Measurements from ENCODE around the gene MED29. TPM values are rescaled to one million over a fixed set of nuclear protein-coding genes. Genes with fewer than 3 reads are reported as not detected.
A peak's percentile ranks its signal among the peaks of the same experiment; 100 is the strongest.

MED29 gene
- total and polyA plus RNA-seq, 4 experiments from 2014 or later, result 43.1 to 59.8 (median 50.9) TPM

DNA sequence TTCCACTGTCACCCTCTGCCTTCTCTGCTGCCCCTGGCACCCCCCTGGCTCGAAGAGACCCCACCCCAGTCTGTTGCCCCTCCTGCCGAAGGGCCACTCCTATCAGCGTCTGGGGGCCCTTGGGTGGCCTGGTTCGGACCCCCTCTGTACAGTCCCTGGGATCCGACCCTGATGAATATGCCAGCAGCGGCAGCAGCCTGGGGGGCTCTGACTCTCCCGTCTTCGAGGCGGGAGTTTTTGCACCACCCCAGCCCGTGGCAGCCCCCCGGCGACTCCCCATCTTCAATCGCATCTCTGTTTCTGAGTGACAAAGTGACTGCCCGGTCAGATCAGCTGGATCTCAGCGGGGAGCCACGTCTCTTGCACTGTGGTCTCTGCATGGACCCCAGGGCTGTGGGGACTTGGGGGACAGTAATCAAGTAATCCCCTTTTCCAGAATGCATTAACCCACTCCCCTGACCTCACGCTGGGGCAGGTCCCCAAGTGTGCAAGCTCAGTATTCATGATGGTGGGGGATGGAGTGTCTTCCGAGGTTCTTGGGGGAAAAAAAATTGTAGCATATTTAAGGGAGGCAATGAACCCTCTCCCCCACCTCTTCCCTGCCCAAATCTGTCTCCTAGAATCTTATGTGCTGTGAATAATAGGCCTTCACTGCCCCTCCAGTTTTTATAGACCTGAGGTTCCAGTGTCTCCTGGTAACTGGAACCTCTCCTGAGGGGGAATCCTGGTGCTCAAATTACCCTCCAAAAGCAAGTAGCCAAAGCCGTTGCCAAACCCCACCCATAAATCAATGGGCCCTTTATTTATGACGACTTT is 17.4 kb downstream of the MED29 start:
- POLR2A ChIA-PET (ENCODE audit: partially characterized antibody), result interaction anchor here (0.6 to 11.3 kb wide), 14 partner anchors 10 to 1342 kb away, joined by 3 to 276 read pairs (median 7); partner anchors contain the start of genes ACTMAP, EID2B, GMFG and MED29
- Mint-ChIP-seq H3K4me3 (peak overlapping the region; percentile 88 to 99 (median 97)), H3K4me1 (peaks cover 33 to 85% (median 48%) of the 10 kb centered on the region in 4 donors), H3K9me3 (peaks cover 0 to 16% (median 0%) of the 10 kb centered on the region in 8 donors), H3K27ac (peak overlapping the region; percentile 99 to 100 (median 99)), H3K27me3 (peaks cover 0 to 7% of the 10 kb centered on the region in 2 donors), H3K36me3 (peaks cover 22 to 53% of the 10 kb centered on the region in 2 donors)
- intact Hi-C loops (cut with micrococcal nuclease), result no loop called here
- peak overlapping the region; percentile 97 to 100 for H3K4me3 ChIP-seq (ENCODE audit: low read length in 2 of 2)
- H3K36me3 ChIP-seq (ENCODE audit: insufficient read depth, low read length), result peaks cover 14% of the 10 kb centered on the region
- H3K27me3 ChIP-seq (ENCODE audit: insufficient read depth, low read length), result no peaks in the 10 kb centered on the region
- H3K27ac ChIP-seq (ENCODE audit: low read depth, low read length), result peak overlapping the region; percentile 100
- no peaks in the 10 kb centered on the region for H3K9me3 ChIP-seq (ENCODE audit: control insufficient read depth in 1 of 2, low read length in 2 of 2)
- CTCF ChIA-PET (ENCODE audit: partially characterized antibody), result interaction anchor here (1.8 to 4.3 kb wide), 2 partner anchors 11 to 27 kb away, joined by 8 to 54 read pairs; partner anchors contain the start of gene RPS16
- DNase-seq, result peak; percentile 48 to 74 (median 59)
- H3K4me1 ChIP-seq (ENCODE audit: insufficient read depth, low read length), result peaks cover 50% of the 10 kb centered on the region

DNA sequence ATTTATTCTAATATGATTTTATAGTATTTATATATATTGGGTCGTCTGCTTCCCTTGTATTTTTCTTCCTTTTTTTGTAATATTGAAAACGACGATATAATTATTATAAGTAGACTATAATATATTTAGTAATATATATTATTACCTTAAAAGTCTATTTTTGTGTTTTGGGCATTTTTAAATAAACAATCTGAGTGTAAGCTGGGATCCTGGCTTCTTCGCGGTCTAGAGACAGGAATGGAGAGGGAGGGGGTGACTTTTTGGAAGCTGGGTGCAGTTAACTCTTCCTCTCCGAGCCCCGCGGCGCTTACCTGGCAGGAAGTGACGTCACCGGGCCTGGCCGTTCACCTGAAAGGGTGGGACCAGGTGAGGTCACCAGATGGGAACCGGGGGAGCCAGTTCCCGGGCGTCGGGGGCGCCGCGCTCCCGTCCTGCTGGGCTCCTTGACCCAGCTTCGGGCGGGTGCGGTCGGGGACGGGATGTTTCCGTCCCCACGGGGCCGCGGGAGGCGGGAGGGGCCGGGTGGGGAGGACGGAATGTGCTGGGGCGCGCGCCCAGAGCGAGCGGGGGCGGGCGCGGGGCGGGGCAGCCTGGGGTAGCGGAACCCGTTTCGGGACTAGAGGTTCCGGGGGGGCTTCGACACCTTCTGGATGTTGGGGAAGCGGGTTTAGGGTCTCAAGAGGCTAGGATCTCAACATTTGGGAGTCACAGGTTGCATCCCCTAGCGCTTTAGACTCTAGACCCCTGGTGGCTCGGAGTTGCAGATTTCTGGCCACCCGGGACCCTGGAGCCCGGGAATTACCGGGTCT is 18.2 kb downstream of the MED29 start:
- ChIA-PET POLR2A (ENCODE audit: partially characterized antibody) (interaction anchor here (0.6 to 11.3 kb wide), 7 partner anchors 11 to 123 kb away, joined by 3 to 276 read pairs (median 21); partner anchors contain the start of genes EID2B, GMFG, MED29 and PAF1), CTCF (ENCODE audit: partially characterized antibody) (interaction anchor here (4.3 kb wide), 1 partner anchor 12 kb away, joined by 54 read pairs; no protein-coding TSS in a partner anchor)
- DNase-seq, result peak; percentile 84 to 95 (median 85)
- Mint-ChIP-seq H3K9me3 (peaks cover 0 to 16% (median 0%) of the 10 kb centered on the region in 8 donors), H3K4me3 (peak overlapping the region; percentile 88 to 99 (median 97)), H3K36me3 (peaks cover 22 to 60% of the 10 kb centered on the region in 2 donors), H3K4me1 (peaks cover 36 to 85% (median 47%) of the 10 kb centered on the region in 4 donors), H3K27ac (peak overlapping the region; percentile 99 to 100 (median 100)), H3K27me3 (peaks cover 0 to 7% of the 10 kb centered on the region in 2 donors)
- no peaks in the 10 kb centered on the region for H3K9me3 ChIP-seq (ENCODE audit: control insufficient read depth in 1 of 2, low read length in 2 of 2)
- H3K27me3 ChIP-seq (ENCODE audit: insufficient read depth, low read length), result no peaks in the 10 kb centered on the region
- peaks cover 51% of the 10 kb centered on the region for H3K4me1 ChIP-seq (ENCODE audit: insufficient read depth, low read length)
- H3K4me3 ChIP-seq (ENCODE audit: low read length in 2 of 2), result peak overlapping the region; percentile 52 to 97
- peak overlapping the region; percentile 100 for H3K27ac ChIP-seq (ENCODE audit: low read depth, low read length)
- intact Hi-C loops (cut with micrococcal nuclease), result no loop called here
- peaks cover 15% of the 10 kb centered on the region for H3K36me3 ChIP-seq (ENCODE audit: insufficient read depth, low read length)

DNA sequence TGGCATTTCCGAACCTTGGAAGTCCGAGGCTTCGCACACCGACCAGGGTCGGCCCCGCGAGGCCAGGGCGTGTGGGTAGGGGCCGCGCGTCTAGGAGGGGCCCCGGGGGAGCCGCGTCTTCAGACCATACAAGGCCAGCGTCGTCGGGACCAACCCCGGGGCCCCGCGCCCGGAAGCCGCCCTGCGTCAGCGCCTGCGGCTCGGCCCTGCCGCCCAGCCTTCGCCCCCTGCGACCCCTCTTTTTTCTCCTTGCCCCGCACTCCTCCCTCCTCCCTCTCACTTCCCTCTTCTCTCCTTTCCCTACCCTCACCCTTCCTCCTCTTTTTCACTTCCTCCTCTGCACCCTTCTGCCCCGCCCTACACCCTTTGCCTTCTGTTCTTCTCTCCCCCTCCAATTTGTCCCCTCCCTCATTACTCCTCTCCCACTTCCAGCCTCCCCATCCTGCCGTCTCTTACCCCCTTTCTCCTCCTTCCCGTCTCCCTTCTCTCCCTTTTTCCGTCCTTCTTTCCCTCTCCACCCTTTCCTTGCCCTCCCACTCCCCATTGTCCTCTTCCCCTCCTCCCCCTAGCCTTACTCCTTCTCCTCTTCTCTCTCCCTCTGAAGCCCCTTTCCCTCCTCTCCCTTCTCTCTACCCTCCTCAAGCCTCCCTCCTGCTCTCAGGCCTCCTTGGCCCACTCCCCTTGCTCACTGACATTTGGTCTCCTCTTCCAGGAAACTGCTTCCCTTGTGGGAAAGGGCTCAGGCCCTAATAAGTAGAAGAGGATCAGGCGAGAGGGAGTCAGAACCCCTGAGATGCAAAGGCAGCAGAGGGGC is 19.0 kb downstream of the MED29 start:
- Mint-ChIP-seq H3K4me1 (peaks cover 31 to 80% (median 43%) of the 10 kb centered on the region in 4 donors), H3K27me3 (peaks cover 0 to 7% of the 10 kb centered on the region in 2 donors), H3K4me3 (peak overlapping the region; percentile 75 to 98 (median 90)), H3K27ac (peak overlapping the region; percentile 94 to 100 (median 99)), H3K36me3 (peaks cover 22 to 63% of the 10 kb centered on the region in 2 donors), H3K9me3 (peaks cover 0 to 16% (median 0%) of the 10 kb centered on the region in 8 donors)
- peak; percentile 75 to 87 (median 78) for DNase-seq
- Histone ChIP-seq H3K4me3 (ENCODE audit: low read length in 2 of 2) (peak overlapping the region; percentile 52 to 68), H3K4me1 (ENCODE audit: insufficient read depth, low read length) (peaks cover 43% of the 10 kb centered on the region), H3K27ac (ENCODE audit: low read depth, low read length) (peak overlapping the region; percentile 100), H3K36me3 (ENCODE audit: insufficient read depth, low read length) (peaks cover 18% of the 10 kb centered on the region), H3K27me3 (ENCODE audit: insufficient read depth, low read length) (no peaks in the 10 kb centered on the region), H3K9me3 (ENCODE audit: control insufficient read depth in 1 of 2, low read length in 2 of 2) (no peaks in the 10 kb centered on the region)
- CTCF ChIA-PET (ENCODE audit: partially characterized antibody), result no interaction called here
- POLR2A ChIA-PET (ENCODE audit: partially characterized antibody), result interaction anchor here (1.3 to 11.3 kb wide), 6 partner anchors 11 to 122 kb away, joined by 4 to 384 read pairs (median 116); partner anchors contain the start of genes EID2B, GMFG, MED29 and PAF1
- intact Hi-C loops (cut with micrococcal nuclease), result no loop called here

DNA sequence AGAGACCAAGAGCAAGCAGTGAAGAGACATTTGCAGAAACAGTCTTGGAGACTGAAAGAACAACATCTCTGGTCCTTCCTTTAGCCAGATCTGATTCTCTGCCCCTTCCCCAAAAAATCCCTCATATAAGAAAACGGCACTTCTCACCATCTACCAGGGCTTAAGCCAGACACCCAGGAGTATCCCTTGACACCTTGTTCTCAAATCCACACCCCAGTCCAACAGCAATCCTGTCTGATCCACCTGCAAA is 19.6 kb downstream of the MED29 start:
- CTCF ChIA-PET (ENCODE audit: partially characterized antibody), result interaction anchor here (1.0 to 2.3 kb wide), 4 partner anchors 14 to 67 kb away, joined by 3 to 215 read pairs (median 9); partner anchors contain the start of genes MED29, PAF1 and RPS16
- POLR2A ChIA-PET (ENCODE audit: partially characterized antibody), result interaction anchor here (1.3 to 2.6 kb wide), 7 partner anchors 11 to 288 kb away, joined by 4 to 384 read pairs (median 19); partner anchors contain the start of genes MED29, PAF1, RPS16 and SAMD4B
- Mint-ChIP-seq H3K27me3 (peaks cover 0 to 7% of the 10 kb centered on the region in 2 donors), H3K4me1 (peaks cover 28 to 75% (median 39%) of the 10 kb centered on the region in 4 donors), H3K27ac (peak overlapping the region; percentile 94 to 100 (median 99)), H3K36me3 (peaks cover 22 to 63% of the 10 kb centered on the region in 2 donors), H3K4me3 (peak overlapping the region; percentile 75 to 98 (median 90)), H3K9me3 (peaks cover 0 to 16% (median 0%) of the 10 kb centered on the region in 8 donors)
- Histone ChIP-seq H3K27me3 (ENCODE audit: insufficient read depth, low read length) (no peaks in the 10 kb centered on the region), H3K4me3 (ENCODE audit: low read length in 2 of 2) (peak overlapping the region in 1 of 2 donors; percentile 68), H3K9me3 (ENCODE audit: control insufficient read depth in 1 of 2, low read length in 2 of 2) (no peaks in the 10 kb centered on the region), H3K36me3 (ENCODE audit: insufficient read depth, low read length) (peaks cover 18% of the 10 kb centered on the region), H3K4me1 (ENCODE audit: insufficient read depth, low read length) (peaks cover 38% of the 10 kb centered on the region), H3K27ac (ENCODE audit: low read depth, low read length) (peak overlapping the region; percentile 100)
- no peak for DNase-seq
- intact Hi-C loops (cut with micrococcal nuclease), result no loop called here

DNA sequence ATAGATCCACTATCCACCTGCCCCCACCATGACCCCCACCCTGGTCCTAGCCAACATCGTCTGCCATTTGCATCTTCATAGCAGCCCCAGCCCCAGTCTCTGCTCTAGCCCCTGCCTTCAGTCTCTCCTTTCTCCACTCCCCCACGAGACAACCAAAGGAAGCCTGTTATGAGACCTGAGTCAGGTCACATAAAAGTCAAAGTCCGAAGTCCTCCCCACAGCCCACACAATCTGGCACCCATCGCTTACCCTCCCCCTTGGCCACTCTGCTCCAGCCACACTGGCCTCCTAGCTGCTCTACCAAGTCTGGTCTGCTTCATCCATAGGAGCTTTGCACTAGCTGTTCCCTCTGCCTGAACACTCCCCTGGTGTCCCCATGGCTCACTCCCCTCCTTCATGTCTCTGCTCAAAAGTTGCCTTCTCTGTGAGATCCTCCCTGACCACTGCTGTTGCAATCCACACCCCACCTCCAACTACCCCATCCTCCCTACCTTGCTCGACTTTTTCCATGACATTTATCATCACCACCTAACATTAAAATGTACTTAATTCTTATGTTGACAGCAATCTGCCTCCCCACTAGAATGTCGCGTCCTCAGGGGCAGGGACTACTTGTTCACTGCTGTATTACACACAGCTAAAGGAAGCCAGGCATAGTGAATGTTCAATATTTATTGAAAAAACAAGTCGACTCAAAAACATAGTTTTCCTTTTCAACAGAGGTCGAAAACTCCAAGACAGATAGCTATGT is 20.1 kb downstream of the MED29 start:
- Mint-ChIP-seq H3K4me1 (peaks cover 26 to 70% (median 35%) of the 10 kb centered on the region in 4 donors), H3K36me3 (peaks cover 22 to 61% of the 10 kb centered on the region in 2 donors), H3K27me3 (peaks cover 0 to 7% of the 10 kb centered on the region in 2 donors), H3K27ac (peak overlapping the region; percentile 94 to 100 (median 99)), H3K4me3 (peak overlapping the region; percentile 75 to 98 (median 90)), H3K9me3 (peaks cover 0 to 16% (median 0%) of the 10 kb centered on the region in 8 donors)
- intact Hi-C loops (cut with micrococcal nuclease), result no loop called here
- POLR2A ChIA-PET (ENCODE audit: partially characterized antibody), result interaction anchor here (0.9 to 2.6 kb wide), 21 partner anchors 11 to 423 kb away, joined by 3 to 384 read pairs (median 5); partner anchors contain the start of genes DYRK1B, GMFG, MED29 and PAF1
- DNase-seq, result peak in 2 of 5 donors; percentile 26 to 66
- H3K4me3 ChIP-seq (ENCODE audit: low read length in 2 of 2), result peak overlapping the region in 1 of 2 donors; percentile 74
- peaks cover 33% of the 10 kb centered on the region for H3K4me1 ChIP-seq (ENCODE audit: insufficient read depth, low read length)
- H3K27ac ChIP-seq (ENCODE audit: low read depth, low read length), result peak overlapping the region; percentile 100
- CTCF ChIA-PET (ENCODE audit: partially characterized antibody), result interaction anchor here (1.0 to 2.3 kb wide), 12 partner anchors 14 to 290 kb away, joined by 3 to 215 read pairs (median 4); partner anchors contain the start of genes EID2B, GMFG, MED29 and PAF1
- H3K36me3 ChIP-seq (ENCODE audit: insufficient read depth, low read length), result peaks cover 18% of the 10 kb centered on the region
- H3K27me3 ChIP-seq (ENCODE audit: insufficient read depth, low read length), result no peaks in the 10 kb centered on the region
- H3K9me3 ChIP-seq (ENCODE audit: control insufficient read depth in 1 of 2, low read length in 2 of 2), result no peaks in the 10 kb centered on the region

All from CD4-positive, alpha-beta memory T cell (primary cell).